ENCODE results near the gene CATSPERD. TPM values are rescaled to one million over a fixed set of nuclear protein-coding genes. Genes with fewer than 3 reads are reported as not detected.

CATSPERD gene
- total and polyA plus RNA-seq, 8 donors, result 0.31 to 2.7 (median 1.2) TPM; not detected in 2

DNA sequence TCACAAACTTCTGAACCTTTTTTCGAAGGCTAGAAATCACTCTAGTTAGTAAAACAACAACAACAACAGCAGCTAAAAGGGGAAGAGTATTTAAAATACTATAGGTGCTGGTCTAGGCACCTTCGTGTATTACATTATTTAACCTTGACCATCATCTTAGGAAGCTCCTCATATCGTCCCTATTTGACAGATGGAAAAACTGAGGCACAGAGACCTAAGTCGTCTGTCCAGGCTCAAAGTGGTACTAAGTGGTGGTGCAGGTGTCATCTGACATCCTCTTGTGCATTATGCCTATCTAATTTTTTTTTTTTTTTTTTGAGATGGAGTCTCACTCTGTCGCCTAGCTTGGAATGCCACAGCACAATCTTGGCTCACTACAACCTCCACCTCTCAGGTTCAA, 29.1 kb downstream of the CATSPERD start:
- Histone ChIP-seq H3K9me3 (no peaks in the 10 kb centered on the region), H3K4me3 (no peak overlapping the region), H3K4me1 (no peaks in the 10 kb centered on the region), H3K27ac (no peak overlapping the region), H3K27me3 (peaks cover 0 to 43% of the 10 kb centered on the region in 2 donors), H3K36me3 (no peaks in the 10 kb centered on the region)
- no peak for TF ChIP-seq CTCF (IDR thresholded peaks at IDR 0.05)
- intact Hi-C loops (cut with DNase I), result no loop called here
- DNase-seq, result no peak
- ATAC-seq, result no peak

GRCh38 chr19:5751709-5752108, 31.3 kb downstream of the CATSPERD start:
- Histone ChIP-seq H3K4me1 (no peaks in the 10 kb centered on the region), H3K27me3 (peaks cover 0 to 37% of the 10 kb centered on the region in 2 donors), H3K4me3 (no peak overlapping the region), H3K9me3 (no peaks in the 10 kb centered on the region), H3K36me3 (no peaks in the 10 kb centered on the region), H3K27ac (no peak overlapping the region)
- TF ChIP-seq CTCF (IDR thresholded peaks at IDR 0.05), result no peak
- no peak for ATAC-seq
- no peak for DNase-seq
- intact Hi-C loops (cut with DNase I), result no loop called here

- peaks cover 0 to 30% of the 10 kb centered on the region in 2 donors for H3K27me3 ChIP-seq
- intact Hi-C loops (cut with DNase I), result no loop called here
Observed at GRCh38 chr19:5753743-5754142, 33.3 kb downstream of the CATSPERD start.

DNA sequence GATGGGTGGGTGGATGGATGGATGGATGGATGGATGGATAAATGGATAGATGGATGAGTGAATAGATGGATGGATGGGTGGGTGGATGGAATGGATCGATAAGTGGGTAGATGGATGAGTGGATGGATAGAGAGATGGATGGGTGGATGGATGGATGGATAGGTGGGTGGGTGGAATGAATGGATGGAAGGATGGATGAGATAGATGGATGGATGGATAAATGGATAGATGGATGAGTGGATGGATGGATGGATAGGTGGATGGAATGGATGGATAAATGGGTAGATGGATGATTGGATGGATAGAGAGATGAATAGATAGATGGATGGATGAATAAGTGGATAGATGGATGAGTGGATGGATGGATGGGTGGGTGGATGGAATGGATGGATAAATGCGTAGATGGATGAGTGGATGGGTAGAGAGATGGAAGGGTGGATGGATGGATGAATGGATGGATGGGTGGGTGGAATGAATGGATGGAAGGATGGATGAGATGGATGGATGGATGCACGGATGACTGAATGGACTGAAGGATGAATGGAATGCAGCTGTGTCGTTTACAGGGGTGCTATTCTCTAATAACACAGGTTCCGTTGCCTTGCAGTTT, 42.3 kb downstream of the CATSPERD start:
- intact Hi-C loops (cut with DNase I), result no loop called here
- Histone ChIP-seq H3K27ac (no peak overlapping the region), H3K9me3 (no peaks in the 10 kb centered on the region), H3K4me1 (no peaks in the 10 kb centered on the region), H3K4me3 (no peak overlapping the region), H3K36me3 (no peaks in the 10 kb centered on the region), H3K27me3 (peaks cover 0 to 31% of the 10 kb centered on the region in 2 donors)
- DNase-seq (no peak), ATAC-seq (no peak)
- TF ChIP-seq CTCF (IDR thresholded peaks at IDR 0.05), result no peak

More at GRCh38 chr19:5753743-5754142, 33.3 kb downstream of the CATSPERD start:
- no peak overlapping the region for H3K27ac ChIP-seq
- DNase-seq (no peak), ATAC-seq (no peak)
- no peak for TF ChIP-seq CTCF (IDR thresholded peaks at IDR 0.05)
- H3K4me1 ChIP-seq, result no peaks in the 10 kb centered on the region
- H3K9me3 ChIP-seq, result no peaks in the 10 kb centered on the region
- H3K36me3 ChIP-seq, result no peaks in the 10 kb centered on the region
- no peak overlapping the region for H3K4me3 ChIP-seq

- no peak for ATAC-seq
- DNase-seq, result no peak
Observed at GRCh38 chr19:5765220-5765619, 44.8 kb downstream of the CATSPERD start.

More at GRCh38 chr19:5765220-5765619, 44.8 kb downstream of the CATSPERD start:
- Histone ChIP-seq H3K27ac (no peak overlapping the region), H3K4me3 (no peak overlapping the region), H3K4me1 (no peaks in the 10 kb centered on the region), H3K9me3 (no peaks in the 10 kb centered on the region), H3K36me3 (no peaks in the 10 kb centered on the region), H3K27me3 (peaks cover 0 to 7% of the 10 kb centered on the region in 2 donors)
- intact Hi-C loops (cut with DNase I), result no loop called here
- no peak for TF ChIP-seq CTCF (IDR thresholded peaks at IDR 0.05)

All from left lung (tissue), 10 donors.